CD4-positive, alpha-beta T cell treated with Interleukin-6 at 100 ng/mL for 8 hours (primary cell): ENCODE measurements around the gene MORN1.
"Not testable (repeated sequence)": the region's sequence is repeated elsewhere in the genome, so short reads cannot be mapped to it uniquely, and the experiment has no call there.

ENCODE experiments used
- DNase-seq: peaks from one replicate; pipeline ENCODE4 v3.0.0-alpha.2; 2020; ENCODE audit warnings: mixed read lengths, low spot score

Gene MORN1

GRCh38 chr1:2337081-2337480, 54.3 kb downstream of the MORN1 start:
- no peak for DNase-seq

DNA sequence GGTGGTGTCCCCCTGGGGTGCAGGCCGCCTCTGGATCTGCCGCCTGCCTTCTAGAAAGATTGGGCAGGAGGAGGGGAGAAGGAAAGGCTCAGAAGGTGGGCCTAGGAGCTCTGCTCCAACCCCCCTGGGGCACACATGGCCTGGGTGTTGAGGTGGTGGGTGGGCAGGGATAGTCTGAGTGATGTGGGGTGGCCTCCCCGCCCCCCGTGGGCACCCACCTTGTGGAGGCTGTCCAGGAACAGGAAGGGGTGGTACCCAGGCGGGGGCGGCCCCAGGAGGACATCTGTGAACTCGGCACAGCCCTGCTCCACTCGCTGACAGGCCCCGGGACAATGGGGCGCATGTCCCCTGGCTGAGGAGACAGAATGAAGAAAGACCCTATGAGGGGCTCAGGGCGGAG, 54.9 kb downstream of the MORN1 start:
- DNase-seq, result no peak

GRCh38 chr1:2335721-2336455, 55.5 kb downstream of the MORN1 start:
- DNase-seq, result no peak

DNA sequence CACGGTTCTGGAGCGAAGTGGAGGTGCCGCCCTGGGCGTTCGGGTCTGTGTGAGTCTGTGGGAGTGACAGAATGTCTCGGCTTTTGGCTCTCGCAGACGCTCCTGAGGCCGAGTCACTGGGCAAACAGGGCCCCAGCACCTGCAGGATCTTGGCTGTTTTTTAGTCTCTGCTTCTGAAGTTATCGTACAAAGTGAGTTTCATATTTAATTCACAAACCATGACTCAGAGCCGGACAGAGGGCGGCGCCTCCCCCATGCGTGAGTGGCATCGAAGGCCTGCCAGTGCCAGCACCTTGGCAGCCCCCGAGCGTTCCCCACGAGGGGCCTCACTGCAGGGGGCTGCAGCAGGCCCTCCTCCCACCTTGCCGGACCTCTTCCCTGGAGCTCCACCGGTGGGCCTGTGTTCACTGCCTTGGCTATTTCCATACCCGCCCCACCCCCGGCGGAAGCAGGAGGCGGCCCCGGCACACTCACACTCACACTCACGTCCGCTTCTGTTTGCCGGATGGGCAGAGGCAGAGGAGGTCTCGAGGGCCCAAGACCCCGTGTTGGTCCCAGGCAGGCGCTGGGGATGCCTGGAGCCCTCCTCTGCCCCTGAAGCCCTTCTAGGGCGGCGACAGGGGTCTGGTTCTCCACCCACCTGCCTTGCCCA, 56.3 kb downstream of the MORN1 start:
- DNase-seq, result no peak

GRCh38 chr1:2334366-2334765, 57.0 kb downstream of the MORN1 start:
- DNase-seq, result no peak

DNA sequence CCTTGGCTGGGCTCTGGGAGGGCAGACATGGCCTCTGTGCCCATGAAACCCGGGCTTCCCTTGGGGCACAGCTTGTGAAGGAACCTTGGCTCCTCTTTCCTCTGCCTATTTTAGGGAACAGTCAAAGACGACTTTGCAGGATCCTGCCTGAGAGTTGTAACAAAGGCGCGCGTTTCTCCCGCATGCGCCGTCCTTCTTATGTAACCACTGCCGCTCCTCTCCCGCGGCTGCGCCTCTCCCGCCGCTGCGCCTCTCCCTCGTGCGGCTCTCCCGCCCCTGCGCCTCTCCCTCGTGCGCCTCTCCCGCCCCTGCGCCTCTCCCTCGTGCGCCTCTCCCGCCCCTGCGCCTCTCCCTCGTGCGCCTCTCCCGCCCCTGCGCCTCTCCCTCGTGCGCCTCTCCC, 59.8 kb downstream of the MORN1 start:
- not testable (repeated sequence) for DNase-seq

GRCh38 chr1:2331200-2331544, 60.2 kb downstream of the MORN1 start:
- DNase-seq, result no peak

- no peak for DNase-seq
Observed at GRCh38 chr1:2330519-2331199, 60.7 kb downstream of the MORN1 start.

- no peak for DNase-seq
Observed at GRCh38 chr1:2330035-2330434, 61.3 kb downstream of the MORN1 start.

GRCh38 chr1:2328676-2329455, 62.5 kb downstream of the MORN1 start:
- DNase-seq, result no peak

DNA sequence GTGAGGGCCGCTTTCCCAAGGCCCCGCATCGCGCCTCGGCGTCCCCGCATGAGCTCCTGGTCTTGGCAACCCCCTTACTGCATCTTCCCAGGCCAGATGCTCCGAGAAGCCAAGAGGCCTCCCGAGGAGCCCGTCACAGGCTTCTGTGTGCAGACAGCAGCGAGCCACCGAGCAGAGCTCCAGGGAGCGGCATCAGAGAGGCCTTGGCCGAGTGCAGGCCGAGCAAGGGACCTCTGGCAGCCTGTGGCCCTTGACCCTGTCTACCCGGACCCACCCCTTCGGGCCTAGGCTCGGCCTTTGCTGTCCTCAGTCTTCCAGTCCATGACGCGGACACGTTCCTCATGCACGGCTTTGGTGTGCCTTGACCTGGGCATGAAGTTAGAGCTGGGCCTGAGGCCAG, 63.5 kb downstream of the MORN1 start:
- DNase-seq, result no peak

- not testable (repeated sequence) for DNase-seq
Observed at GRCh38 chr1:2327162-2327561, 64.2 kb downstream of the MORN1 start.

GRCh38 chr1:2326524-2326923, 64.8 kb downstream of the MORN1 start:
- DNase-seq, result no peak

DNA sequence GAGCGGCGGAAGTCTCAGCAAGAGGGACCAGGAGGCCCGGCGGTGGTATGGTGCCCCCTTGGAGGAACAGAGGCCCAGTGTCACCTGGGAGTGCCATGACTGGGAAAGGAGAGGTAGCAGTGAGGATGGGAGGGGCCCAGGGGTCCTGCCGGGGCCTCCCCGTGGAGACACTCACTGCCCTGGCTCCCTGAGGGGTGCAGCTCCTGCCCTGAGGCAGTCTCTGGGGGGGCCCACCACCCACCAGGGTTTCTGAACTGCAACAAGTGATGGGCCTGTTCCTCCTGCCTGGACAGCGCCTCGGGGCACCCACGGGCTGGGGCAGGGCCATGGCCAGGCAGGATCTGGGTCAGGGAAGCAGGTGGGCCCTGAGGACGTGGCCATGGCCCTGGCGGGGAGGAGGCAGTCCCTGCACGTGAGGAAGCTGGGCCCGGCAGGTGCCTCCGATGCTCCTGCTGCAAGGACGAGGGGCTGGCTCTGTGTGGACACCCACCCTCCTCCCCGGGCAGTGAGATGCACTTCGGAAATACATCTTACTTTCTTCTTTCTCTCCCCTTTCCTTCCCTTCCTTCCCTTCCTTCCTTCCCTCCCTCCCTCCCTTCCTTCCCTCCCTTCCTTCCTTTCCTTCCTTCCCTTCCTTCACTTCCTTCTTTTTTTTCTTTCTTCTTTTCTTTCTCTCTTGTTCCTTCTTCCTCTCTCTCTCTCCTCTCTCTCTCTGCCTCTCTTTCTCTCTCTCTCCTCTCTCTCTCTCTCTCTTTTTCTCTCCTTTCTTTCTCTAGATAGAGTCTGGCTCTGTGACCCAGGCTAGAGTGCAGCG, 66.6 kb downstream of the MORN1 start:
- DNase-seq, result no peak

DNA sequence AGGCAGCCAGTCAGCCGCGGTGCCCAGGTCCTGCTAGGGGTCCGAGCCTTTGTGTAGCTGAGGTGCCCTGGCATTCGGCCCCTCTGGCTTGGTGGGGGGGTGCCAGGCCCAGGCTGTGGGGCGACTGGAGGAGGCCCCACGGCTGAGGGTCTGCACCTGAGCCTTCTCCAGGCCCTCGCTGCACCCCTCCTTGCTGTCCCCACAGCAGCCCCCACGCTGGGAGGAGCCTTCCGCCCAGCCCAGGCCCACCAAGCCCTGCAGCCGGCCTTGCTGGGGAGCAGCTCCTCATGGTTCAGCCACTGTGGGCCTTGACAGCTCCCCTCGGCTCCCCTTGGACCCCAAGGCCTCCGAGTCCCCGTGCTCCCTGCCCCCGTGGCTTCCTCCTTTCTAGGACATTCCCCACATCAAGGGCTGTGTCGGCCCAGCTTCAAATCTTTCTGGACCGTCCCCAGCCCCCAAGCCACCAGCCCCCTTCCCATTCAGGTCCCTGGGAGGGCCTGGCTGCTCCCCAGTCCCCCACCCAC, 67.8 kb downstream of the MORN1 start:
- DNase-seq, result no peak

DNA sequence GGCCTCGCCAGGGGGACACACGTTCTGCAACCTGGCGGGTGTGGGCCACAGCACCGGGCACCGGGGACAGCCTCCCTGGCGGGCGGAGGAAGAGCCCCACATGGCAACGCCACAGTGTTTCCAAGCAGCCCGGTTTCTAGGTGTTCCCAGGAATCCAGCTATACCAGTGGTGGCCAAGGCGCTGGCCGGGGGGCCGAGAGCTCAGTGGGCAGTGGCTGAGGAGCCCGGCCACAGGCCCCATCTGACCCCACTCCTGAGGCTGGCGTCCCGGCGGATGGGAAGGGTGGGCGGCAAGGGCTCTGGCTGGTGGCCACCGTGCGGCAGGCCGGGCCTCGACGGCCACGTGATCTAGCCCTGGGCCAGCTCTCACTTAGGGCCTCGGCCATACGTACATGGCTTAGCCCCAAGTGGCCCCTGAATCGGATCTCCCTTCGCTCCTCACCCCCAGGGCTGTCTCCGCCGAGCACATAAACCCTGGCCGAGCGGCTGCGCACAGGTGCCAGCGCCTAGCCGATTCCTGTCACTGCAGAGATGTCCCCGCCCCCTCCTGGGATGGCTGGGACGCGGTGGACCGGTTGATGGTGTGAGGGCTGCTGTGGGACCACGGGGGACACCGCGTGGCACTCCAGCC, 68.7 kb downstream of the MORN1 start:
- DNase-seq, result no peak

- no peak for DNase-seq
Observed at GRCh38 chr1:2322065-2322571, 69.2 kb downstream of the MORN1 start.

- DNase-seq, result no peak
Observed at GRCh38 chr1:2320760-2321667, 70.3 kb downstream of the MORN1 start.

DNA sequence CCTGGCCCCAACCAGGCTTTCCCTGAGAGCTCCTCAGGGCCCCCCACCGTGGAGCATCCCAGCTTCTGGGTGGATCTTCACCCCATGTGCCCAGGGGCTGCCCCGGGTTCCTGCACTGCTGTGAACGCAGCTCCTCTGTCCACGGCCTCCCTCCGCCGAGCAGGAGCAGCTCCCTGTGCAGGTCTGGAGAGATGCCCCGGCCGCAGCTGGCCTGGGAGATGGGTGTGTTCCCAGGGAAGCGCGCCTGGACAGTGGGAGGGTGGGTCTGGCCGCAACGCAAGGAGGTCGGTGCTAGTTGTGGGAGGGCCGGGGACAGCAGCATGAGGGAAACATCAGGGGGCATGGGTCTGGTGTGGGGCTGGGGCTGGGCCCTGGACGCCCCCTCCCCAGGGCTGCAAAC, 71.3 kb downstream of the MORN1 start:
- DNase-seq, result no peak

DNA sequence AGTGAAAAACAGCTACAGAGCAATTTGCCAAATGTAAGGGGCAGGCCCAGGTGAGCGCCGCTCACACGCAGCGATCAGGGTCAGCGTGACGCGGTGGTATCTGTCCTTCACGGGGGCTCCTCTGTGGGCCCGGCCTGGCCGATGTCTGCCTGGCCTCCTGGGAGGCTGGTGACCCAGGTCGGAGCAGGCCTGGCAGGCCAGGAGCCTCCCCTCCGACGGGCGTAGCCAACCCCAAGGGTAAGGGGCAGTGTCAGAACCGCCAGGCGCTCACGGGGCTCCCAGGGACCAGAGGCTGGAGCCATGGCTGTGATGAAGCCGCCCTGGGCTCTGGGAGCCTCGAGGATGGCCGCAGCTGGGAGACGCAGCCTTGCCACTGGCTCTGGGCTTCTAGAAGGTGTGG, 72.1 kb downstream of the MORN1 start:
- no peak for DNase-seq
